ENCODE measurements around the gene TANC2.

DNA sequence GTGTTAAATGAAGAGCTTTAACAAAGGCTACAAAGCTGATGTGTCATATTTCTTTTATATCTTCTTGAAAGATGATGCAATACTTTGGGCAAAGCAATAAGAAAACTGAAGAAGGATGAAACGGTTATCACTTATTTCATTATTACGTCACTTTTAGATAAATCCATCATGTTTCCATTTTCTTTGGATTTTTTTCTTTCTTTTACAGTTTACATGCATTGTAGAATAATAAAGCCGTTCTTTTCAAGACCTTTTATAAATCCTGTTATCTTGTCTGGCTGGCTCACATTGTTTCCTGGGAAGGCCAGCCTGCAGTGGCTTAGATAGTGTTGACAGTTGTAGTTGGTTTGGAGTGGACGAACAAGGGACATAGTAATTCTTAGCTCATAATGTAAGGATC, 28.9 kb downstream of the TANC2 start:
- TF ChIP-seq CTCF (IDR thresholded peaks at IDR 0.05): no peak
- TF ChIP-seq POLR2AphosphoS5 (IDR thresholded peaks at IDR 0.05): no peak
- no peak for TF ChIP-seq POLR2A (IDR thresholded peaks at IDR 0.05)
- TF ChIP-seq EP300 (IDR thresholded peaks at IDR 0.05): no peak
